Caco-2 (cell line): ENCODE measurements around the gene TLR2. TPM values are rescaled to one million over a fixed set of nuclear protein-coding genes. Genes with fewer than 3 reads are reported as not detected.

Experiments used
- BruUV-seq: library from RNA; stranded (reverse); fragments of 400-500 nt; replicated peaks from 2 replicates; lab custom pipeline; 2021; lab: Mats Ljungman, UMichigan
- CTCF ChIA-PET: fragments of 300-600 bp; sonication (Branson Sonifier 250); formaldehyde crosslinking; loops from one replicate; lab custom pipeline; 2022; ENCODE audit warnings: antibody characterized with exemption; lab: Charles Lee
- POLR2A ChIA-PET: fragments of 300-600 bp; sonication (Branson Sonifier 250); formaldehyde crosslinking; loops from one replicate; lab custom pipeline; 2022; ENCODE audit warnings: antibody characterized with exemption; lab: Charles Lee
- DNase-seq, 2 experiments: peaks; one replicate each; pipeline versions ENCODE4 v3.0.0 to v3.0.0-alpha.2; 2020 to 2022
- H3K27me3 ChIP-seq: replicated peaks from 2 replicates; pipeline ENCODE4 v1.6.0; 2011; ENCODE audit warnings: low read length; ENCODE audit not compliant: control insufficient read depth, insufficient read depth
- H3K36me3 ChIP-seq: 2 replicates; pipeline ENCODE4 v1.5.1; 2011; ENCODE audit warnings: low read length; ENCODE audit not compliant: control insufficient read depth, insufficient read depth
- H3K4me1 ChIP-seq: fragments of 250-450 bp; sonication (Bioruptor Pico); 2 replicates; pipeline ENCODE4 v1.5.1; 2020; ENCODE audit warnings: mild to moderate bottlenecking
- H3K4me3 ChIP-seq: 2 replicates; pipeline ENCODE4 v1.5.1; 2011; ENCODE audit warnings: low read depth, mild to moderate bottlenecking, control low read depth, low read length
- H3K9me3 ChIP-seq: fragments of 250-450 bp; sonication (Bioruptor Pico); 2 replicates; pipeline ENCODE4 v1.5.1; 2020; ENCODE audit warnings: mild to moderate bottlenecking, moderate library complexity
- H3K27ac Mint-ChIP-seq: one replicate; pipeline ENCODE4 v1.8.0; 2022; ENCODE audit warnings: mixed read lengths; ENCODE audit not compliant: unreplicated experiment
- H3K27me3 Mint-ChIP-seq: one replicate; pipeline ENCODE4 v1.8.0; 2022; ENCODE audit warnings: mixed read lengths; ENCODE audit not compliant: insufficient read depth, unreplicated experiment
- H3K36me3 Mint-ChIP-seq: one replicate; pipeline ENCODE4 v1.8.0; 2022; ENCODE audit warnings: mild to moderate bottlenecking, mixed read lengths; ENCODE audit not compliant: insufficient read depth, unreplicated experiment
- H3K4me1 Mint-ChIP-seq: one replicate; pipeline ENCODE4 v1.8.0; 2022; ENCODE audit warnings: low read depth, mixed read lengths; ENCODE audit not compliant: unreplicated experiment
- H3K4me3 Mint-ChIP-seq: one replicate; pipeline ENCODE4 v1.8.0; 2022; ENCODE audit warnings: mild to moderate bottlenecking, moderate library complexity, mixed read lengths; ENCODE audit not compliant: unreplicated experiment
- H3K9me3 Mint-ChIP-seq: one replicate; pipeline ENCODE4 v1.8.0; 2022; ENCODE audit warnings: mixed read lengths; ENCODE audit not compliant: unreplicated experiment
- intact Hi-C: fragments of 100-400 bp; cut with micrococcal nuclease; formaldehyde crosslinking; loops from one replicate; pipeline ENCODE4 v1.10.0; 2022; ENCODE audit not compliant: unreplicated experiment
- total RNA-seq: library from RNA; stranded (reverse); gene quantifications from 2 replicates; pipeline ENCODE4 v1.2.3, GENCODE V29; 2022
- TF ChIP-seq, protein P1 (sequence below), 2 experiments: fragments of 200-600 bp in 1 of 2; IDR thresholded peaks; 1 replicate in 1 of 2; 2 replicates in 1 of 2; pipeline versions ENCODE4 v1.5.1 to v1.8.0; 2011 to 2022; ENCODE audit warnings: antibody characterized with exemption in 1 of 2, control low read depth in 1 of 2, inconsistent platforms in 1 of 2, low read depth in 1 of 2, low read length in 1 of 2, mild to moderate bottlenecking in 1 of 2, moderate library complexity in 1 of 2; ENCODE audit not compliant: insufficient read depth in 1 of 2, severe bottlenecking in 1 of 2, unreplicated experiment in 1 of 2

Gene TLR2
- total RNA-seq, 1 experiment from 2014 or later: 11.0 TPM

DNA sequence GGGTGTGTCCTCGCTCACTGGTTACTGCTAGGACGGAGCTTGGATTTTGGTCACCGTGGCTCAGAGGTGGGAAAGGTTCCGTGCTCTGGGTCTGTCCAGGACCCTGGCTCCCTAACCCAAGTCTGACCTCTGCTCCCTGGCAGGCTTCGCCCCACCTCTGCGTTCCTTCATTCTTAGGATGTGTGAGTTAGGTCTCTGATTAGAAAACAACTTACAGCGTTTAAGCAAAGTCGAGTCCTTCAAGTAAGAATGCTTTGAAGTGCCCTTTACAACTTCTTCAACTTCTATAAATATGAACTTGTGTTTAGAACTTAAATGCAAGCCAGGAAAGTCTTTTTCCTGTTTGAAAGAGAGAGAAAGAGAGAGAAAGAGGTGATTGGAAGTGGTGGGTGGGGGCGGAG, 891 bp downstream of the TLR2 start:
- TF ChIP-seq, protein P1, sequence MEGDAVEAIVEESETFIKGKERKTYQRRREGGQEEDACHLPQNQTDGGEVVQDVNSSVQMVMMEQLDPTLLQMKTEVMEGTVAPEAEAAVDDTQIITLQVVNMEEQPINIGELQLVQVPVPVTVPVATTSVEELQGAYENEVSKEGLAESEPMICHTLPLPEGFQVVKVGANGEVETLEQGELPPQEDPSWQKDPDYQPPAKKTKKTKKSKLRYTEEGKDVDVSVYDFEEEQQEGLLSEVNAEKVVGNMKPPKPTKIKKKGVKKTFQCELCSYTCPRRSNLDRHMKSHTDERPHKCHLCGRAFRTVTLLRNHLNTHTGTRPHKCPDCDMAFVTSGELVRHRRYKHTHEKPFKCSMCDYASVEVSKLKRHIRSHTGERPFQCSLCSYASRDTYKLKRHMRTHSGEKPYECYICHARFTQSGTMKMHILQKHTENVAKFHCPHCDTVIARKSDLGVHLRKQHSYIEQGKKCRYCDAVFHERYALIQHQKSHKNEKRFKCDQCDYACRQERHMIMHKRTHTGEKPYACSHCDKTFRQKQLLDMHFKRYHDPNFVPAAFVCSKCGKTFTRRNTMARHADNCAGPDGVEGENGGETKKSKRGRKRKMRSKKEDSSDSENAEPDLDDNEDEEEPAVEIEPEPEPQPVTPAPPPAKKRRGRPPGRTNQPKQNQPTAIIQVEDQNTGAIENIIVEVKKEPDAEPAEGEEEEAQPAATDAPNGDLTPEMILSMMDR (IDR thresholded peaks at IDR 0.05; ENCODE audit: insufficient read depth in 1 of 2, low read depth in 1 of 2, low read length in 1 of 2, severe bottlenecking in 1 of 2, unreplicated experiment in 1 of 2): no peak
- POLR2A ChIA-PET: no interaction called here
- BruUV-seq: no TSS peak
- Mint-ChIP-seq H3K4me3 (peak overlapping the region; percentile 77), H3K4me1 (peaks cover 8% of the 10 kb centered on the region), H3K36me3 (peaks cover 4% of the 10 kb centered on the region), H3K27me3 (no peaks in the 10 kb centered on the region), H3K9me3 (peaks cover 16% of the 10 kb centered on the region), H3K27ac (no peak overlapping the region)
- peaks cover 25% of the 10 kb centered on the region for H3K9me3 ChIP-seq
- intact Hi-C loops: loop anchor here (2.0 kb wide), 1 partner anchor 66 kb away; no protein-coding TSS in a partner anchor
- H3K4me1 ChIP-seq: no peaks in the 10 kb centered on the region
- no peak for DNase-seq
- CTCF ChIA-PET: interaction anchor here (2.0 kb wide), 1 partner anchor 65 kb away, joined by 5 read pairs; no protein-coding TSS in a partner anchor
- H3K36me3 ChIP-seq: no peaks in the 10 kb centered on the region
- no peaks in the 10 kb centered on the region for H3K27me3 ChIP-seq
- peak overlapping the region; percentile 49 for H3K4me3 ChIP-seq

DNA sequence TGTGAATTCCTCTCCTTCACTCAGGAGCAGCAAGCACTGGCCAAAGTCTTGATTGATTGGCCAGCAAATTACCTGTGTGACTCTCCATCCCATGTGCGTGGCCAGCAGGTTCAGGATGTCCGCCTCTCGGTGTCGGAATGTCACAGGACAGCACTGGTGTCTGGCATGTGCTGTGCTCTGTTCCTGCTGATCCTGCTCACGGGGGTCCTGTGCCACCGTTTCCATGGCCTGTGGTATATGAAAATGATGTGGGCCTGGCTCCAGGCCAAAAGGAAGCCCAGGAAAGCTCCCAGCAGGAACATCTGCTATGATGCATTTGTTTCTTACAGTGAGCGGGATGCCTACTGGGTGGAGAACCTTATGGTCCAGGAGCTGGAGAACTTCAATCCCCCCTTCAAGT, 20.4 kb downstream of the TLR2 start:
- Histone ChIP-seq H3K27me3 (no peaks in the 10 kb centered on the region), H3K4me1 (no peaks in the 10 kb centered on the region), H3K4me3 (no peak overlapping the region), H3K36me3 (no peaks in the 10 kb centered on the region), H3K9me3 (no peaks in the 10 kb centered on the region)
- no peak for DNase-seq
- no TSS peak for BruUV-seq
- Mint-ChIP-seq H3K9me3 (no peaks in the 10 kb centered on the region), H3K4me3 (no peak overlapping the region), H3K36me3 (no peaks in the 10 kb centered on the region), H3K27ac (no peak overlapping the region), H3K4me1 (no peaks in the 10 kb centered on the region), H3K27me3 (no peaks in the 10 kb centered on the region)
- CTCF ChIA-PET: no interaction called here
- intact Hi-C loops: no loop called here
- TF ChIP-seq, protein P1 (IDR thresholded peaks at IDR 0.05; ENCODE audit: insufficient read depth in 1 of 2, low read depth in 1 of 2, low read length in 1 of 2, severe bottlenecking in 1 of 2, unreplicated experiment in 1 of 2): no peak
- POLR2A ChIA-PET: no interaction called here

DNA sequence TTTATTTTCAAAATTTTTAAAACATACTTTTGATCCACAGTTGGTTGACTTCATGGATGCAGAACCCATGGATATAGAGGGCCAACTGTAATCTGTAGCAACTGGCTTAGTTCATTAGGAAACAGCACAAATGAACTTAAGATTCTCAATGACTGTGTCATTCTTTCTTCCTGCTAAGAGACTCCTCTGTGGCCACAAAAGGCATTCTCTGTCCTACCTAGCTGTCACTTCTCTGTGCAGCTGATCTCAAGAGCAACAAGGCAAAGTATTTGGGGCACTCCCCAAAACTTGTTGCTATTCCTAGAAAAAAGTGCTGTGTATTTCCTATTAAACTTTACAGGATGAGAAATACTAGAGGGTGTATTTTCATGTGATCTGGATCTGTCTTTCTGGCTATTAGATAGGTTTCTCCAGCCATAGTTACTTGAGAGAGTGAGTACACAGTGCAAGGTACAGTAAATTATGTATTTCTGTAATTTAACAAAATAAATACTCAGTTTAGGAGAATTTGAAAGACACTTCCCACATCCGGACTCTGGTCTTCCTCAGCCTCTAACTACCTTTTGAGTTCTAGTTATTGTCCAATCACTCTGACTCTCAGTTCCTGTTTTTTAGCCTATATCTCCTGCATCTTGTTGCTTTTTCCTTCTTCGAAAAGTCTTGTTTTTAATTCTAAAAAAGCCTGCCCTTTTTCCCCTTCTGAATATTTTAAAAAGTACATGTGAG, 21.8 kb downstream of the TLR2 start:
- TF ChIP-seq, protein P1 (IDR thresholded peaks at IDR 0.05; ENCODE audit: insufficient read depth in 1 of 2, low read depth in 1 of 2, low read length in 1 of 2, severe bottlenecking in 1 of 2, unreplicated experiment in 1 of 2): no peak
- intact Hi-C loops: no loop called here
- no TSS peak for BruUV-seq
- H3K27me3 ChIP-seq: no peaks in the 10 kb centered on the region
- DNase-seq: no peak
- no peaks in the 10 kb centered on the region for H3K27me3 Mint-ChIP-seq
- ChIA-PET CTCF (no interaction called here), POLR2A (no interaction called here)
- no peaks in the 10 kb centered on the region for H3K36me3 Mint-ChIP-seq
- H3K4me3 Mint-ChIP-seq: no peak overlapping the region
- no peak overlapping the region for H3K27ac Mint-ChIP-seq
- H3K9me3 ChIP-seq: no peaks in the 10 kb centered on the region
- H3K4me1 Mint-ChIP-seq: no peaks in the 10 kb centered on the region
- no peaks in the 10 kb centered on the region for H3K36me3 ChIP-seq
- no peaks in the 10 kb centered on the region for H3K4me1 ChIP-seq
- no peaks in the 10 kb centered on the region for H3K9me3 Mint-ChIP-seq
- H3K4me3 ChIP-seq: no peak overlapping the region
